Common myeloid progenitor, CD34-positive (primary cell): ENCODE data around the gene GALT.
A peak's percentile ranks its signal among the peaks of the same experiment; 100 is the strongest.

Experiments used
- CTCF ChIA-PET: fragments of 350-600 bp; sonication (Branson Sonifier 250); formaldehyde crosslinking; loops from one replicate; lab custom pipeline; 2021; ENCODE audit warnings: antibody characterized with exemption; lab: Charles Lee
- POLR2A ChIA-PET: fragments of 350-600 bp; sonication (Branson Sonifier 250); formaldehyde crosslinking; loops from one replicate; lab custom pipeline; 2021; ENCODE audit warnings: antibody characterized with exemption; lab: Charles Lee
- DNase-seq, 3 donors: peaks; one replicate each; pipeline versions ENCODE4 v3.0.0 to v3.0.0-alpha.2; 2013
- H3K27ac ChIP-seq, 2 experiments: 1 replicate in 1 of 2; 2 replicates in 1 of 2; pipeline ENCODE4 v1.7.0; 2013; ENCODE audit warnings: inconsistent platforms in 2 of 2, low read length in 2 of 2, mild to moderate bottlenecking in 2 of 2, low read depth in 1 of 2, moderate library complexity in 1 of 2; ENCODE audit not compliant: severe bottlenecking in 2 of 2, insufficient read depth in 1 of 2, poor library complexity in 1 of 2
- H3K27me3 ChIP-seq, 5 experiments: replicated peaks in 2 of 5; 1 replicate in 3 of 5; 2 replicates in 2 of 5; pipeline versions ENCODE4 v1.6.1 to v1.7.0; 2013; ENCODE audit warnings: low read length in 4 of 5, mild to moderate bottlenecking in 2 of 5, moderate library complexity in 2 of 5, inconsistent platforms in 1 of 5; ENCODE audit not compliant: insufficient read depth in 5 of 5, control insufficient read depth in 4 of 5
- H3K36me3 ChIP-seq, 4 experiments: 1 replicate in 2 of 4; 2 replicates in 2 of 4; pipeline versions ENCODE4 v1.6.1 to v1.7.0; 2013; ENCODE audit warnings: low read length in 3 of 4, control low read depth in 1 of 4, mild to moderate bottlenecking in 1 of 4; ENCODE audit not compliant: control insufficient read depth in 4 of 4, insufficient read depth in 4 of 4
- H3K4me1 ChIP-seq, 4 experiments: 1 replicate in 3 of 4; 2 replicates in 1 of 4; pipeline versions ENCODE4 v1.6.1 to v1.7.1; 2013; ENCODE audit warnings: low read length in 3 of 4, mild to moderate bottlenecking in 3 of 4, control low read depth in 1 of 4, inconsistent platforms in 1 of 4, moderate library complexity in 1 of 4; ENCODE audit not compliant: control insufficient read depth in 4 of 4, insufficient read depth in 4 of 4; ENCODE audit errors: control extremely low read depth in 1 of 4
- H3K4me3 ChIP-seq, 7 experiments: 1 replicate in 4 of 7; 2 replicates in 3 of 7; pipeline versions ENCODE4 v1.5.1 to v1.7.0; 2013; ENCODE audit warnings: mild to moderate bottlenecking in 7 of 7, low read length in 6 of 7, moderate library complexity in 6 of 7, inconsistent platforms in 2 of 7, low read depth in 2 of 7, control low read depth in 1 of 7; ENCODE audit not compliant: insufficient read depth in 4 of 7, control insufficient read depth in 1 of 7; ENCODE audit errors: extremely low read depth in 1 of 7
- H3K9me3 ChIP-seq, 5 experiments: 1 replicate in 4 of 5; 2 replicates in 1 of 5; pipeline versions ENCODE4 v1.6.1 to v1.7.1; 2013; ENCODE audit warnings: low read length in 4 of 5, mild to moderate bottlenecking in 2 of 5, inconsistent platforms in 1 of 5, low read depth in 1 of 5, moderate library complexity in 1 of 5; ENCODE audit not compliant: control insufficient read depth in 4 of 5, insufficient read depth in 2 of 5; ENCODE audit errors: control extremely low read depth in 1 of 5
- WGBS: methylation state at CpG from one replicate; pipeline ENCODE4 v1.1.5; 2013; ENCODE audit not compliant: insufficient coverage; 5-methylcytosine and 5-hydroxymethylcytosine counted together

GALT gene

GRCh38 chr9:34675869-34676268 is 29.4 kb downstream of the GALT start:
- Histone ChIP-seq H3K4me3 (no peak overlapping the region), H3K36me3 (no peaks in the 10 kb centered on the region), H3K4me1 (no peaks in the 10 kb centered on the region), H3K27me3 (no peaks in the 10 kb centered on the region), H3K9me3 (no peaks in the 10 kb centered on the region), H3K27ac (no peak overlapping the region)
- no peak for DNase-seq
- ChIA-PET POLR2A (no interaction called here), CTCF (interaction anchor here (0.7 to 11.3 kb wide), 9 partner anchors 9 to 224 kb away, joined by 3 to 220 read pairs (median 7); partner anchors contain the start of gene CCL19)
- WGBS, result 100% methylated on average over 2 of the region's 2 CpGs

DNA sequence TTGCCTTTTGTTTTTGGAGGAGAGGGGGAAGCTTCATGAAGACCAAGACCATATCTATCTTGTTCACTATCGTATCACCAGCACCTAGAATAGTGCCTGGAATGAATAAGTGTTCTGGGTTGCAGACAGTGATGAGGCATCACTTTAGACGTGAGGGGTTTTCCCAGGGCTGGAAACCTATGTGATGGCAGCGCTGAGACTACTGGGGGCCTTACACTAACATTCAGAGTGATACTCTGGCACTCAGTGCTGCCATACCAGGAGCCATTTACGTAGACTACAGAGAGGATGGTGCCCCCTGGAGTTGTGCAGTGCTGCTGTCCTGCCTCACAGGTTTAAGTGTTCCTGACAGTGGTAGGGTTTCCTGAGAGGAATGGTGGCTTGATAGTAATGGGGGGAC is 37.7 kb downstream of the GALT start:
- Histone ChIP-seq H3K27me3 (peaks cover 0 to 2% (median 0%) of the 10 kb centered on the region in 5 experiments), H3K9me3 (no peaks in the 10 kb centered on the region), H3K4me3 (no peak overlapping the region), H3K36me3 (no peaks in the 10 kb centered on the region), H3K27ac (no peak overlapping the region), H3K4me1 (peaks cover 0 to 8% (median 0%) of the 10 kb centered on the region in 4 experiments)
- no peak for DNase-seq
- POLR2A ChIA-PET, result no interaction called here
- CTCF ChIA-PET, result interaction anchor here (1.5 kb wide), 1 partner anchor 19 kb away, joined by 11 read pairs; no protein-coding TSS in a partner anchor
- 100% methylated on average over 3 of the region's 4 CpGs for WGBS

DNA sequence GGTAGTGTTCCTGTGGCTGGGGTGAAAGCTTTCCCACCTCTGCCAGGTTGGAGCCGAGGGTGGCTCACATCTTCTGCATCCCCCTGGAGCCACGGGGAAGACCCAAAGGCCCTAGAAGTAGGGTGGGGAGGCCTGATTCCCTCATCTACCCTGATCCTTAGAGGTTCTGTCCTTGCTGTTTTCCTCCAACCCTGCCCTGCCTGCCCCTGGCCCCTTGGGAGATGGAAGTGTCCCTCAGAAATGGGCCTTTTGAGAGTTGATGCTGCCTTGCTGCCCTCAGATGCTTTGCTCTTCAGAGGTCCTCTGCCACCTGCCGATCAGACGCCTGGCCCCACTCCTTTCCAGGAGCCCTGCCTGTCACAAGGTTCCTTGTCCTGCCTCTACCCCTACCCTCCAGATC is 38.3 kb downstream of the GALT start:
- ChIA-PET POLR2A (interaction anchor here (0.6 kb wide), 1 partner anchor 596 kb away, joined by 3 read pairs; no protein-coding TSS in a partner anchor), CTCF (interaction anchor here (1.6 to 8.5 kb wide), 4 partner anchors 10 to 18 kb away, joined by 6 to 63 read pairs (median 18); no protein-coding TSS in a partner anchor)
- Histone ChIP-seq H3K4me3 (no peak overlapping the region), H3K9me3 (no peaks in the 10 kb centered on the region), H3K27me3 (peaks cover 0 to 2% (median 0%) of the 10 kb centered on the region in 5 experiments), H3K36me3 (no peaks in the 10 kb centered on the region), H3K27ac (no peak overlapping the region), H3K4me1 (peaks cover 0 to 8% (median 0%) of the 10 kb centered on the region in 4 experiments)
- no peak for DNase-seq
- 100% methylated on average over 3 of the region's 4 CpGs for WGBS

GRCh38 chr9:34685591-34685990 is 39.1 kb downstream of the GALT start:
- H3K27ac ChIP-seq, result no peak overlapping the region
- peaks cover 0 to 14% (median 3%) of the 10 kb centered on the region in 4 experiments for H3K4me1 ChIP-seq
- H3K27me3 ChIP-seq, result peaks cover 0 to 2% (median 0%) of the 10 kb centered on the region in 5 experiments
- DNase-seq, result no peak
- 93% methylated on average over 4 of the region's 4 CpGs for WGBS
- no peaks in the 10 kb centered on the region for H3K36me3 ChIP-seq
- ChIA-PET CTCF (interaction anchor here (0.8 to 8.5 kb wide), 7 partner anchors 9 to 19 kb away, joined by 3 to 63 read pairs (median 6); no protein-coding TSS in a partner anchor), POLR2A (no interaction called here)
- H3K9me3 ChIP-seq, result no peaks in the 10 kb centered on the region
- H3K4me3 ChIP-seq, result no peak overlapping the region

DNA sequence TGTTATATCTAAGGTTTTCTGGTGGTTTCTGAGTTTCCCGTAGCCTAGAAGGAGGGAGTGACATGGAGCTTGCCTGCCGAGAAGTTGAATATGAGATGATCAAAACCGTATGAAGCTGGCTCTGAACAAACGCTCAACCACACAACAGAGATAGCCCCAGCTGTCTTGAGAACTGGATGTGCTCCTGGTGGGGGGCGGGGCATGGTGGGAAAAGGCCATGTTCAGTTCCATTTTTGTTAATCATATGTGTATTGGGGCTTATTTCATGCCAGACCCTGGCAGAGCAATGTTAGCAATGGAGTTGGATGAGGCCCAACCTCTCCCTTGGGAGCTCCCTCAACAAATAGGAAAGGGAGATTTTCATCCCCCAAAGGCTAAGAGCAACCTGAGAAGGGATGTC is 39.8 kb downstream of the GALT start:
- H3K4me3 ChIP-seq, result no peak overlapping the region
- ChIA-PET CTCF (interaction anchor here (0.8 to 8.5 kb wide), 7 partner anchors 9 to 16 kb away, joined by 3 to 63 read pairs (median 6); no protein-coding TSS in a partner anchor), POLR2A (no interaction called here)
- WGBS, result 100% methylated on average over 5 of the region's 5 CpGs
- DNase-seq, result no peak
- H3K36me3 ChIP-seq, result no peaks in the 10 kb centered on the region
- H3K9me3 ChIP-seq, result no peaks in the 10 kb centered on the region
- peaks cover under 1 to 20% (median 10%) of the 10 kb centered on the region in 4 experiments for H3K4me1 ChIP-seq
- H3K27ac ChIP-seq, result no peak overlapping the region
- peaks cover 0 to 2% (median 0%) of the 10 kb centered on the region in 5 experiments for H3K27me3 ChIP-seq

- H3K9me3 ChIP-seq, result no peaks in the 10 kb centered on the region
- no peak overlapping the region for H3K27ac ChIP-seq
- H3K36me3 ChIP-seq, result no peaks in the 10 kb centered on the region
- peaks cover 3 to 25% (median 14%) of the 10 kb centered on the region in 4 experiments for H3K4me1 ChIP-seq
- WGBS, result 0% methylated on average over 1 of the region's 1 CpG
- POLR2A ChIA-PET, result no interaction called here
- no peak overlapping the region for H3K4me3 ChIP-seq
- peaks cover 0 to 2% (median 0%) of the 10 kb centered on the region in 5 experiments for H3K27me3 ChIP-seq
- DNase-seq, result peak; percentile 22 to 85 (median 79)
- CTCF ChIA-PET, result interaction anchor here (0.8 to 8.5 kb wide), 6 partner anchors 8 to 17 kb away, joined by 3 to 63 read pairs (median 8); no protein-coding TSS in a partner anchor
Observed at GRCh38 chr9:34686732-34687131, 40.3 kb downstream of the GALT start.
